Activated B cell treated with CpG ODN at 0.5 μM for 24 hours (primary cell): ENCODE measurements around the gene RNF145. TPM values are rescaled to one million over a fixed set of nuclear protein-coding genes. Genes with fewer than 3 reads are reported as not detected.
A peak's percentile ranks its signal among the peaks of the same experiment; 100 is the strongest.

Source experiments
- ATAC-seq: fragments of 200-7000 bp; cut with Tn5 transposase; one replicate; pipeline ENCODE4 v1.10.0; 2021; ENCODE audit warnings: low read depth, mild to moderate bottlenecking, moderate library complexity
- CTCF ChIA-PET: fragments of 350-600 bp; sonication (Branson Sonifier 250); formaldehyde crosslinking; loops from one replicate; lab custom pipeline; 2021; ENCODE audit warnings: antibody characterized with exemption; lab: Charles Lee
- POLR2A ChIA-PET: fragments of 350-600 bp; sonication (Branson Sonifier 250); formaldehyde crosslinking; loops from one replicate; lab custom pipeline; 2021; ENCODE audit warnings: antibody characterized with exemption; lab: Charles Lee
- DNase-seq: peaks from one replicate; pipeline ENCODE4 v3.0.0; 2022
- H3K27ac Mint-ChIP-seq: one replicate; pipeline ENCODE4 v1.8.0; 2020; ENCODE audit warnings: mixed read lengths
- H3K27me3 Mint-ChIP-seq: one replicate; pipeline ENCODE4 v1.8.0; 2021; ENCODE audit warnings: mixed read lengths
- H3K36me3 Mint-ChIP-seq: one replicate; pipeline ENCODE4 v1.8.0; 2021; ENCODE audit warnings: low read depth, mixed read lengths
- H3K4me1 Mint-ChIP-seq: one replicate; pipeline ENCODE4 v1.8.0; 2021; ENCODE audit warnings: mixed read lengths
- H3K4me3 Mint-ChIP-seq: one replicate; pipeline ENCODE4 v1.8.0; 2020; ENCODE audit warnings: mild to moderate bottlenecking, mixed read lengths
- H3K9me3 Mint-ChIP-seq: one replicate; pipeline ENCODE4 v1.8.0; 2020; ENCODE audit warnings: mixed read lengths
- CTCF ChIP-seq: fragments of 200-600 bp; IDR thresholded peaks from one replicate; pipeline ENCODE4 v1.8.0; 2022; ENCODE audit warnings: antibody characterized with exemption, mild to moderate bottlenecking
- intact Hi-C: fragments of 100-400 bp; cut with micrococcal nuclease; formaldehyde crosslinking; loops from one replicate; pipeline ENCODE4 v1.15.1; 2024
- total RNA-seq: library from RNA; stranded (reverse); gene quantifications from 2 replicates; pipeline ENCODE4 v1.2.3, GENCODE V29; 2022

Gene RNF145
- total RNA-seq, 1 donor from 2014 or later, result 66.1 TPM

GRCh38 chr5:159184236-159184635 lies 25.1 kb downstream of the RNF145 start:
- DNase-seq (no peak), ATAC-seq (no peak)
- intact Hi-C loops, result no loop called here
- TF ChIP-seq CTCF, result no peak
- ChIA-PET POLR2A (interaction anchor here (1.8 kb wide), 1 partner anchor 14 kb away, joined by 11 read pairs; no protein-coding TSS in a partner anchor), CTCF (interaction anchor here (1.6 kb wide), 1 partner anchor 14 kb away, joined by 4 read pairs; no protein-coding TSS in a partner anchor)
- no peak overlapping the region for H3K27ac Mint-ChIP-seq
- no peak overlapping the region for H3K4me3 Mint-ChIP-seq
- H3K9me3 Mint-ChIP-seq, result no peaks in the 10 kb centered on the region
- peaks cover 45% of the 10 kb centered on the region for H3K36me3 Mint-ChIP-seq
- peaks cover 76% of the 10 kb centered on the region for H3K4me1 Mint-ChIP-seq
- no peaks in the 10 kb centered on the region for H3K27me3 Mint-ChIP-seq

- intact Hi-C loops, result no loop called here
- TF ChIP-seq CTCF, result no peak
- DNase-seq (no peak), ATAC-seq (no peak)
- Mint-ChIP-seq H3K9me3 (no peaks in the 10 kb centered on the region), H3K36me3 (peaks cover 45% of the 10 kb centered on the region), H3K27ac (peak overlapping the region; percentile 86), H3K4me3 (no peak overlapping the region), H3K4me1 (peaks cover 81% of the 10 kb centered on the region), H3K27me3 (no peaks in the 10 kb centered on the region)
- POLR2A ChIA-PET, result no interaction called here
- CTCF ChIA-PET, result interaction anchor here (1.6 kb wide), 1 partner anchor 15 kb away, joined by 4 read pairs; no protein-coding TSS in a partner anchor
Observed at GRCh38 chr5:159183247-159183646, 26.1 kb downstream of the RNF145 start.

GRCh38 chr5:159182691-159183090 lies 26.7 kb downstream of the RNF145 start:
- no peak for TF ChIP-seq CTCF
- Mint-ChIP-seq H3K9me3 (no peaks in the 10 kb centered on the region), H3K4me3 (no peak overlapping the region), H3K27ac (peak overlapping the region; percentile 86), H3K27me3 (no peaks in the 10 kb centered on the region), H3K4me1 (peaks cover 77% of the 10 kb centered on the region), H3K36me3 (peaks cover 43% of the 10 kb centered on the region)
- DNase-seq (no peak), ATAC-seq (no peak)
- ChIA-PET POLR2A (interaction anchor here (1.3 to 1.9 kb wide), 3 partner anchors 15 to 27 kb away, joined by 5 to 7 read pairs (median 5); no protein-coding TSS in a partner anchor), CTCF (no interaction called here)
- intact Hi-C loops, result no loop called here

GRCh38 chr5:159181651-159182050 lies 27.7 kb downstream of the RNF145 start:
- peaks cover 49% of the 10 kb centered on the region for H3K36me3 Mint-ChIP-seq
- DNase-seq, result no peak
- peak overlapping the region; percentile 86 for H3K27ac Mint-ChIP-seq
- no peaks in the 10 kb centered on the region for H3K9me3 Mint-ChIP-seq
- intact Hi-C loops, result no loop called here
- H3K27me3 Mint-ChIP-seq, result no peaks in the 10 kb centered on the region
- no peak for TF ChIP-seq CTCF
- peak overlapping the region; percentile 44 for H3K4me3 Mint-ChIP-seq
- ChIA-PET CTCF (no interaction called here), POLR2A (interaction anchor here (0.6 to 1.9 kb wide), 6 partner anchors 10 to 284 kb away, joined by 3 to 7 read pairs (median 4); no protein-coding TSS in a partner anchor)
- H3K4me1 Mint-ChIP-seq, result peaks cover 76% of the 10 kb centered on the region
- ATAC-seq, result no peak

GRCh38 chr5:159181152-159181551 lies 28.2 kb downstream of the RNF145 start:
- Mint-ChIP-seq H3K4me1 (peaks cover 72% of the 10 kb centered on the region), H3K9me3 (no peaks in the 10 kb centered on the region), H3K4me3 (peak overlapping the region; percentile 44), H3K27me3 (no peaks in the 10 kb centered on the region), H3K27ac (peak overlapping the region; percentile 86), H3K36me3 (peaks cover 50% of the 10 kb centered on the region)
- POLR2A ChIA-PET, result interaction anchor here (0.6 to 1.9 kb wide), 6 partner anchors 10 to 1586 kb away, joined by 3 to 7 read pairs (median 4); no protein-coding TSS in a partner anchor
- intact Hi-C loops, result no loop called here
- no peak for DNase-seq
- TF ChIP-seq CTCF, result no peak
- peak; percentile 64 for ATAC-seq
- CTCF ChIA-PET, result no interaction called here
